H1 (cell line): ENCODE measurements around the gene LENG1. TPM values are rescaled to one million over a fixed set of nuclear protein-coding genes. Genes with fewer than 3 reads are reported as not detected.
A peak's percentile ranks its signal among the peaks of the same experiment; 100 is the strongest.

ENCODE experiments used
- ASH2L ChIP-seq: fragments of 200-600, 300-600 bp; sonication (generic); IDR thresholded peaks from one replicate; pipeline ENCODE4 v1.7.1; 2017; ENCODE audit warnings: low read length
- CREB1 ChIP-seq: IDR thresholded peaks from 2 replicates; pipeline ENCODE4 v1.6.1; 2012; ENCODE audit warnings: inconsistent platforms
- EGR1 ChIP-seq: IDR thresholded peaks from 2 replicates; pipeline ENCODE4 v1.6.1; 2011; ENCODE audit warnings: low read depth, low read length, borderline replicate concordance
- KDM4A ChIP-seq: IDR thresholded peaks from one replicate; pipeline ENCODE4 v1.7.1; 2012; ENCODE audit warnings: low read depth, mild to moderate bottlenecking, moderate library complexity, low read length, inconsistent platforms; ENCODE audit not compliant: severe bottlenecking
- POLR2A ChIP-seq, 2 experiments: IDR thresholded peaks; 1 replicate in 1 of 2; 2 replicates in 1 of 2; pipeline ENCODE4 v1.6.1; 2011; ENCODE audit warnings: low read depth in 2 of 2, low read length in 2 of 2, mild to moderate bottlenecking in 2 of 2; ENCODE audit errors: control extremely low read depth in 1 of 2
- POLR2AphosphoS5 ChIP-seq: IDR thresholded peaks from 2 replicates; pipeline ENCODE4 v1.6.1; 2011; ENCODE audit warnings: low read depth, low read length
- SP1 ChIP-seq: IDR thresholded peaks from 2 replicates; pipeline ENCODE4 v1.6.1; 2011; ENCODE audit warnings: low read depth, low read length
- SP2 ChIP-seq: IDR thresholded peaks from 2 replicates; pipeline ENCODE4 v1.6.1; 2012; ENCODE audit warnings: mild to moderate bottlenecking, low read length, inconsistent platforms
- TAF1 ChIP-seq: IDR thresholded peaks from 2 replicates; pipeline ENCODE4 v1.6.1; 2011; ENCODE audit warnings: mild to moderate bottlenecking, low read depth, low read length
- TAF7 ChIP-seq: optimal IDR thresholded peaks from 2 replicates; pipeline ENCODE3; 2011; ENCODE audit warnings: low read depth, mild to moderate bottlenecking, inconsistent platforms, low read length, moderate library complexity, borderline replicate concordance
- TEAD4 ChIP-seq: IDR thresholded peaks from 2 replicates; pipeline ENCODE4 v1.6.1; 2012; ENCODE audit warnings: low read depth, low read length, inconsistent platforms, mixed read lengths
- polyA plus RNA-seq, 7 experiments: library from polyadenylated mRNA; depleted of rRNA in 3 of 7; stranded (reverse) in 5 of 7; unstranded in 2 of 7; fragments of >200 nt in 5 of 7; fragments of 200-250 nt in 2 of 7; gene quantifications; 1 replicate in 5 of 7; 2 replicates in 1 of 7; 4 replicates in 1 of 7; pipeline versions ENCODE4 v1.2.1 to v1.2.3, GENCODE V29; 2011 to 2013; ENCODE audit warnings: missing spikeins in 2 of 7, mixed read lengths in 2 of 7
- total RNA-seq: library from RNA; stranded (reverse); fragmentation: NEBNext Ultra II Directional; extraction: Animal tissue kit (Norgen Biotek cat#: 25700); gene quantifications from 2 replicates; pipeline ENCODE4 v1.2.1, GENCODE V29; 2021
- TF ChIP-seq, protein P1 (sequence below): fragments of 300-600 bp; sonication (generic); IDR thresholded peaks from 2 replicates; pipeline ENCODE4 v1.7.1; 2012; ENCODE audit warnings: low read length, moderate library complexity, mild to moderate bottlenecking, inconsistent platforms; ENCODE audit not compliant: insufficient replicate concordance

Gene LENG1
- total and polyA plus RNA-seq, 2 of the 8 experiments (the other 6 are each of a cell fraction or from before 2014, with no cell fraction given): 1.2 to 4.4 TPM

DNA sequence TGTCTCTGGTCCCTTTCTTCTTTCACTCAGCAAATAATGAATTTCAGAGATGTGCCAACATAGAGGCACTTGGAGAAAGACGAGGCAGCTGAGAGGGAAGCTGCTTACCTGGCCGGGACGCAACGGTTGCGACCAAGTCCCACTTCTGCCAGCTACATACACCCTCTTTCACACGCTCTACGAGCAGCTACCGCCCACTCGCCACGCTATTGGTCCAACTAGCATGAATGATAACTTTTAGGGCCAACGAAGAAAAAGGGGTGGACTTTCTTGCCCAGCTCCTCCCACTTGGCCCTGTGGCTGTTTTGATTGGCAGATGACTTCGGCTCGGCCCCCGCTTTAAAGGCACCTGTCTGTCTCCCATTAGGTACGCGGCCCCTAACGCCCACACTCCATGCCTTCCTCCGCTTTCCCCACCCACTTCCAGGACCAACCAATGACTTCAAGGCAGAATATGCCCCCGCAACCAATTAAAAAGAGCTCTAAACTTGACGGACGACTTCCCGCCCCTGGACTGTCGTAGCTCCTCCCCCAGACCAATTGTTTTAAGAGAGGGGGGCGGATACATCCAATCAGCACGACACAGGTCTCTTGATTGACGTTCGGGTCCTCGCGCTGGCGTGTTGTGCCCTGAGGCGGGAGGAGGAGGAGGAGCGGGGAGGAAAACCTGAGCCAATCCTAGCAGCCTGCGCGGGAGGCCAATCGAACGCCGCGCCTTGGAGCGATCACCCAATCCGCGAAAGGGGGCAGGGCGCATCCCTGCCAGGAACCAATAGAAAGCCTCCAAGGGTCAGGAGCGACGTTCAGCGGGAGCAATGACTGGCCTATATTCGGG is 22.4 kb downstream of the LENG1 start (continued):
- TF ChIP-seq ASH2L (no peak), TAF7 (peak; percentile 10), EGR1 (peak; percentile 82; the same call in 1 of the 2 replicates), SP2 (peak; percentile 86), KDM4A (peak; percentile 63), SP1 (peak; percentile 99), TAF1 (peak; percentile 86), POLR2A (IDR thresholded peaks at IDR 0.05; ENCODE audit: control extremely low read depth in 1 of 2, low read depth in 2 of 2, low read length in 2 of 2) (peak in 1 of 2 experiments; percentile 82; a peak in 2 of 3 replicates), CREB1 (peak; percentile 59), TEAD4 (no peak), POLR2AphosphoS5 (peak; percentile 90)
- TF ChIP-seq, protein P1, sequence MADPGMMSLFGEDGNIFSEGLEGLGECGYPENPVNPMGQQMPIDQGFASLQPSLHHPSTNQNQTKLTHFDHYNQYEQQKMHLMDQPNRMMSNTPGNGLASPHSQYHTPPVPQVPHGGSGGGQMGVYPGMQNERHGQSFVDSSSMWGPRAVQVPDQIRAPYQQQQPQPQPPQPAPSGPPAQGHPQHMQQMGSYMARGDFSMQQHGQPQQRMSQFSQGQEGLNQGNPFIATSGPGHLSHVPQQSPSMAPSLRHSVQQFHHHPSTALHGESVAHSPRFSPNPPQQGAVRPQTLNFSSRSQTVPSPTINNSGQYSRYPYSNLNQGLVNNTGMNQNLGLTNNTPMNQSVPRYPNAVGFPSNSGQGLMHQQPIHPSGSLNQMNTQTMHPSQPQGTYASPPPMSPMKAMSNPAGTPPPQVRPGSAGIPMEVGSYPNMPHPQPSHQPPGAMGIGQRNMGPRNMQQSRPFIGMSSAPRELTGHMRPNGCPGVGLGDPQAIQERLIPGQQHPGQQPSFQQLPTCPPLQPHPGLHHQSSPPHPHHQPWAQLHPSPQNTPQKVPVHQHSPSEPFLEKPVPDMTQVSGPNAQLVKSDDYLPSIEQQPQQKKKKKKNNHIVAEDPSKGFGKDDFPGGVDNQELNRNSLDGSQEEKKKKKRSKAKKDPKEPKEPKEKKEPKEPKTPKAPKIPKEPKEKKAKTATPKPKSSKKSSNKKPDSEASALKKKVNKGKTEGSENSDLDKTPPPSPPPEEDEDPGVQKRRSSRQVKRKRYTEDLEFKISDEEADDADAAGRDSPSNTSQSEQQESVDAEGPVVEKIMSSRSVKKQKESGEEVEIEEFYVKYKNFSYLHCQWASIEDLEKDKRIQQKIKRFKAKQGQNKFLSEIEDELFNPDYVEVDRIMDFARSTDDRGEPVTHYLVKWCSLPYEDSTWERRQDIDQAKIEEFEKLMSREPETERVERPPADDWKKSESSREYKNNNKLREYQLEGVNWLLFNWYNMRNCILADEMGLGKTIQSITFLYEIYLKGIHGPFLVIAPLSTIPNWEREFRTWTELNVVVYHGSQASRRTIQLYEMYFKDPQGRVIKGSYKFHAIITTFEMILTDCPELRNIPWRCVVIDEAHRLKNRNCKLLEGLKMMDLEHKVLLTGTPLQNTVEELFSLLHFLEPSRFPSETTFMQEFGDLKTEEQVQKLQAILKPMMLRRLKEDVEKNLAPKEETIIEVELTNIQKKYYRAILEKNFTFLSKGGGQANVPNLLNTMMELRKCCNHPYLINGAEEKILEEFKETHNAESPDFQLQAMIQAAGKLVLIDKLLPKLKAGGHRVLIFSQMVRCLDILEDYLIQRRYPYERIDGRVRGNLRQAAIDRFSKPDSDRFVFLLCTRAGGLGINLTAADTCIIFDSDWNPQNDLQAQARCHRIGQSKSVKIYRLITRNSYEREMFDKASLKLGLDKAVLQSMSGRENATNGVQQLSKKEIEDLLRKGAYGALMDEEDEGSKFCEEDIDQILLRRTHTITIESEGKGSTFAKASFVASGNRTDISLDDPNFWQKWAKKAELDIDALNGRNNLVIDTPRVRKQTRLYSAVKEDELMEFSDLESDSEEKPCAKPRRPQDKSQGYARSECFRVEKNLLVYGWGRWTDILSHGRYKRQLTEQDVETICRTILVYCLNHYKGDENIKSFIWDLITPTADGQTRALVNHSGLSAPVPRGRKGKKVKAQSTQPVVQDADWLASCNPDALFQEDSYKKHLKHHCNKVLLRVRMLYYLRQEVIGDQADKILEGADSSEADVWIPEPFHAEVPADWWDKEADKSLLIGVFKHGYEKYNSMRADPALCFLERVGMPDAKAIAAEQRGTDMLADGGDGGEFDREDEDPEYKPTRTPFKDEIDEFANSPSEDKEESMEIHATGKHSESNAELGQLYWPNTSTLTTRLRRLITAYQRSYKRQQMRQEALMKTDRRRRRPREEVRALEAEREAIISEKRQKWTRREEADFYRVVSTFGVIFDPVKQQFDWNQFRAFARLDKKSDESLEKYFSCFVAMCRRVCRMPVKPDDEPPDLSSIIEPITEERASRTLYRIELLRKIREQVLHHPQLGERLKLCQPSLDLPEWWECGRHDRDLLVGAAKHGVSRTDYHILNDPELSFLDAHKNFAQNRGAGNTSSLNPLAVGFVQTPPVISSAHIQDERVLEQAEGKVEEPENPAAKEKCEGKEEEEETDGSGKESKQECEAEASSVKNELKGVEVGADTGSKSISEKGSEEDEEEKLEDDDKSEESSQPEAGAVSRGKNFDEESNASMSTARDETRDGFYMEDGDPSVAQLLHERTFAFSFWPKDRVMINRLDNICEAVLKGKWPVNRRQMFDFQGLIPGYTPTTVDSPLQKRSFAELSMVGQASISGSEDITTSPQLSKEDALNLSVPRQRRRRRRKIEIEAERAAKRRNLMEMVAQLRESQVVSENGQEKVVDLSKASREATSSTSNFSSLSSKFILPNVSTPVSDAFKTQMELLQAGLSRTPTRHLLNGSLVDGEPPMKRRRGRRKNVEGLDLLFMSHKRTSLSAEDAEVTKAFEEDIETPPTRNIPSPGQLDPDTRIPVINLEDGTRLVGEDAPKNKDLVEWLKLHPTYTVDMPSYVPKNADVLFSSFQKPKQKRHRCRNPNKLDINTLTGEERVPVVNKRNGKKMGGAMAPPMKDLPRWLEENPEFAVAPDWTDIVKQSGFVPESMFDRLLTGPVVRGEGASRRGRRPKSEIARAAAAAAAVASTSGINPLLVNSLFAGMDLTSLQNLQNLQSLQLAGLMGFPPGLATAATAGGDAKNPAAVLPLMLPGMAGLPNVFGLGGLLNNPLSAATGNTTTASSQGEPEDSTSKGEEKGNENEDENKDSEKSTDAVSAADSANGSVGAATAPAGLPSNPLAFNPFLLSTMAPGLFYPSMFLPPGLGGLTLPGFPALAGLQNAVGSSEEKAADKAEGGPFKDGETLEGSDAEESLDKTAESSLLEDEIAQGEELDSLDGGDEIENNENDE: no peak
